ENCODE measurements around the gene TMEM89.

Gene TMEM89

DNA sequence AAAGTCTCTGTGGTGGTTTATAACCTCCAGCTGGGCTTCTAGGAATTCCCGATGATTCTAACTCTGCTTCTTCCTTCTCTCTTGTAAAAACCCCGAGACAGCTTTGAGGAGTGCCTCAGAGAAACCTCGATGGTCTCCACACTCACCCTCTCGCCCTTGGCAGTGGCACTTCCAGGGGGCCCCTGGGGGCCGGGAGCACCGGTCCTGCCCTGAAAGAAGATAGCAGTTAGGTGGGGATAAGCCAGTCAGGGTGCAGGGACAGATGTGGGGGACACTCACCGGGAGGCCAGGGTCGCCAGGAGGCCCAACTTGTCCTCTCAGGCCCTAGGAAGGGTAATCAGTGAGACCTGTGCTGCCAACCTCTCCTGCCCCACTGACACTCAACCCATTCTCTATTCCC lies 36.2 kb downstream of the TMEM89 start:
- DNase-seq: no peak

DNA sequence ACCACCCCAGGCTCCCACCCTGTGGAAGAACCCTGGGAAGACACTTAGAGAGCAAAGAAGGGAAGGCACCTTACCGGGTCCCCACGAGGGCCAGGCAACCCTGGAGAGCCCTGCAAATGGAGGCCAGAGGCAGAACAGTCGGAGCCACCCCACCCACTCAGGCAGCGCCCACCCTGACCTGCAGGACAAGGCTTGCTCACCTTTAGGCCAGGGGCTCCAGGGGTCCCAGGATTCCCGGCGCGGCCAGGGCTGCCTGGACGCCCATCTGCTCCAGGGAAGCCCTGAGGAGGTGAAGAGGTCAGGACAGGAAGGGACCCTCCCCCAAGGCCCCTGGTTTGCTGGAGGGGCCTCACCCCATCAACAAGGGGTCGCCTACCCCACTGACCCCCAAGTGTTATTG lies 36.7 kb downstream of the TMEM89 start:
- no peak for DNase-seq

DNA sequence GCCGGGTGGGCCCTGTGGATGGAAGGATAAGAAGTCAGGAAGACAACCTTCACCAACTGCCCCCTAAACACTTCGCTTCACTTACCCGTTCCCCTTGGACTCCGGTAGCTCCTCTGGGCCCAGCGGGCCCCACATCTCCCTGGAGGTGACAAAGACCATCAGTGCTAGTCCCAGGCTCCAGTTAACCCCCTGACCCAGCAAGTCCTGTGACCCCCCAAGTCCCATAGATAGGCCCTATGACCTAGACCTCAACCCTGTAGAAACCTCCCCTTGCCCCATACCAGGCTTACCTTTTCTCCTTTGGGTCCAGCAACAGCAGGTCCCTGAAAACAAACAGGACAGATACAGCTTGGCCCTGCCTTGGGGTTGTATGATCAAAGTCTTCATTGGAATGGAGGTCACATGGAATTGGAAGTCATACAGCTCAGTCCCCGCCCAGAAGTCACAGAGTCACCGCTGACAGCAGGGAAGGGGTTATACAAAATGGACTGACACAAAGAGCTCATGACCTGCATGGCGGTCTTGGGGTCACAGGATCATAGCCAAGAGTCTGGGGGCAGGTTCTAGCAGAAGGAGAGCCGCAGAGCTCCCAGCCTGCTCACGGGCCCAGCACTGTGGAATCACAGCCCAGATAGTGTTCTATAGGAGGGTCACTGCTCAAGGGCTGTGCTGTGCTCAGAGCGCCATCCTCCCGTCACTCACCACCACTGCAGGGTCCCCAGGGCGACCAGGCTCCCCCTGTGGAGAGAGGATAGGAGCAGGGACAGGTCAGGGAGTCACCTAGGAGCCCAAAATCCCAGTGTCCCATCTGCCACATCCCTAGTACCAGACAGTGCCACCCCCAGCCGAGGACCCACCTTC lies 39.7 kb downstream of the TMEM89 start:
- no peak for DNase-seq

DNA sequence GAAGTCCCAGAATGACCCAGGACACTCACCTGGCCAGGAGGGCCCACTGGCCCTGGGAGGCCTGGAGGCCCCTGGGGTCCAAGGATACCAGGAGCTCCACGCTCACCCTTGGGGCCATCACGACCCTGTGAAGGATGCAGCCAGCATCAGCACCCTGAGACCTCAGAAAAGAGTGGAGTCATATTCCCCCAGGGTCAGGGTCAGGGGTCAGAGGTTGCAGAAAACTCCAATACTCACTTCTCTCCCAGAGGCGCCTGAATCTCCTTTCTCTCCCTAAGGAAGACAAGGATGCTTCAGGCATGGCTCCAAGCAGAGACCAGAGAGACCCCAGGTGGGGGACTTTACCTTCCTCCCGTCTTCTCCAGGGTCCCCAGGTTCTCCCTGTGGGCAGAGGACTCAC lies 44.9 kb downstream of the TMEM89 start:
- no peak for DNase-seq

DNA sequence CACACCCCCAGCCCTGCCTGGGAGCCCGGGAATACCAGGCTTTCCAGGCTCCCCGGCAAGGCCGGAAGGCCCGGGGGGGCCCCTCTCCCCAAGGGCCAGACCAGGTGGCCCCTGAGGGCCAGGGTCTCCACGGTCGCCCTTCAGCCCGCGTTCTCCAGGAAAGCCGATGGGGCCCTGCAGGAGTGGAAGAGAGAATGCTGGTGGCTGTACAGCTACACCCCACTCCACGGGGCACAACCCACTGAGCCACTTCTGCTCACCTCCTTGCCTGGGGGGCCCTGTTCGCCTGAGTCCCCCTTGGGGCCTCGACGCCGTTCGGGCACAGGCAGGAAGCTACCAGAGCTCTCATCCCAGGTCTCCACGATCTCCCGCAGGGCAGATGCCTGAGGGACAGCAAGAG lies 46.2 kb downstream of the TMEM89 start:
- DNase-seq: no peak

GRCh38 chr3:48573973-48574585 lies 47.5 kb downstream of the TMEM89 start:
- no peak for DNase-seq

DNA sequence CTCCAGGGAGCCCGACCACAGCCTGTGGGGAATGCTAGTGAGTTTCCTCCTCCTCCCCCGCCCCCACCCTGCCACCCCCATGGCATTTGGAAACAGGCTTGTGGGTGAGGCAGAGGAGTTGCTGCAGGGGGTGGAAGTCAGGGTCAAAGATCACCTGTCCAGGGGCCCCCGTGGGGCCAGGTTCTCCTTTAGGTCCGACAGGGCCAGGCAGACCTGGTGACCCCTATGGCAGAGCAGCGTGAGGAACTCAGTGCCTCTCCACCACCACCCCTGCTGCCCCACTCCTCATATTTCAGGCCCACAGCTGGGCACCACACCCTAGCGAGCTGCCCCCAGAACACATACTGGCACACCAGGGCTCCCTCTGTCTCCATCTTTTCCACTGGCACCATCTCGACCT lies 49.1 kb downstream of the TMEM89 start:
- DNase-seq: no peak

DNA sequence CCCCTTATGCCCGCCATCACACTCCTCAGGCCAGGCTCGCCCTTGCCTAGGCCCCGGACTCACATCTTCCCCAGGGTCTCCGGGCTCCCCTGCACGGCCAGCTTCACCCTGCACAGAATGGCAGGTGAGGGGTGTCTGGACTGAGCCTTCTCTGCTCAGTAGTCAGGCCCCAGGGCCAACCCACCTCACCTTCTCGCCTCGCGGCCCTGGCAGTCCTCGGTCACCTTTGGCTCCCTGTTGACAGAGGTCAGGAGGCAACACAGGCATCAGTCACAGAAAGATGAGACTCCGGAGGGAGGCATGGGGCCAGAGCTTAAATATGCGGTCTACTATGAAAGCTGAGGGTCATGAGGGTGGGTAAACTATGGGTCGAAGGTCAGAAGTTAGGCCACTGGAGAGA lies 49.6 kb downstream of the TMEM89 start:
- no peak for DNase-seq
